HG02588 (cell line): ENCODE results near the gene SLC25A1.

Experiments
- ATAC-seq: cut with Tn5 transposase; IDR thresholded peaks from one replicate; pipeline ENCODE4 v1.9.1; 2021; ENCODE audit warnings: mild to moderate bottlenecking, moderate library complexity; ENCODE audit not compliant: unreplicated experiment

The SLC25A1 gene

GRCh38 chr22:19181786-19182471, 3.4 kb upstream of the SLC25A1 start:
- ATAC-seq, result no peak

- no peak for ATAC-seq
Observed at GRCh38 chr22:19180740-19181410, 2.3 kb upstream of the SLC25A1 start.

- no peak for ATAC-seq
Observed at GRCh38 chr22:19180234-19180633, 1.7 kb upstream of the SLC25A1 start.

GRCh38 chr22:19179497-19180048, 1.0 kb upstream of the SLC25A1 start:
- no peak for ATAC-seq

GRCh38 chr22:19178065-19178656, 375 bp downstream of the SLC25A1 start:
- ATAC-seq, result peak; percentile 33

GRCh38 chr22:19177164-19178064, 1.1 kb downstream of the SLC25A1 start:
- ATAC-seq, result peak; percentile 1

- ATAC-seq, result no peak
Observed at GRCh38 chr22:19176732-19177131, 1.8 kb downstream of the SLC25A1 start.

- no peak for ATAC-seq
Observed at GRCh38 chr22:19176175-19176643, 2.3 kb downstream of the SLC25A1 start.

GRCh38 chr22:19175602-19176174, 2.8 kb downstream of the SLC25A1 start:
- ATAC-seq, result no peak

GRCh38 chr22:19175026-19175601, 3.4 kb downstream of the SLC25A1 start:
- no peak for ATAC-seq

- no peak for ATAC-seq
Observed at GRCh38 chr22:19174106-19175025, 4.2 kb downstream of the SLC25A1 start.

- ATAC-seq, result no peak
Observed at GRCh38 chr22:19173047-19174035, 5.2 kb downstream of the SLC25A1 start.

- no peak for ATAC-seq
Observed at GRCh38 chr22:19172213-19173046, 6.1 kb downstream of the SLC25A1 start.

GRCh38 chr22:19169947-19170318, 8.6 kb downstream of the SLC25A1 start:
- no peak for ATAC-seq

GRCh38 chr22:19169002-19169946, 9.3 kb downstream of the SLC25A1 start:
- no peak for ATAC-seq
